Mammary epithelial cell (primary cell): ENCODE measurements around the gene EML4.

Source experiments
- CTCF ChIP-seq, 2 donors: IDR thresholded peaks in 1 of 2; conservative IDR thresholded peaks in 1 of 2; 2 replicates each; pipeline ENCODE4 v1.5.1; 2011 to 2012; ENCODE audit warnings: inconsistent platforms in 2 of 2, low read length in 2 of 2, mild to moderate bottlenecking in 2 of 2, control low read depth in 1 of 2, low read depth in 1 of 2; ENCODE audit not compliant: insufficient read depth in 1 of 2; ENCODE audit errors: extremely low read depth in 1 of 2
- EZH2 ChIP-seq: IDR thresholded peaks from 2 replicates; pipeline ENCODE4 v1.6.1; 2012; ENCODE audit warnings: low read length, inconsistent platforms, borderline replicate concordance

GRCh38 chr2:42138163-42139015 lies 30.8 kb upstream of the EML4 start:
- TF ChIP-seq CTCF (conservative IDR thresholded peaks at IDR 0.05 in 1 of 2, IDR thresholded peaks at IDR 0.05 in 1 of 2; ENCODE audit: extremely low read depth in 1 of 2, insufficient read depth in 1 of 2, low read depth in 1 of 2, low read length in 2 of 2), result no peak
- no peak for TF ChIP-seq EZH2
